Body of pancreas (tissue), 4 donors: ENCODE results near the gene LIPT1. TPM values are rescaled to one million over a fixed set of nuclear protein-coding genes. Genes with fewer than 3 reads are reported as not detected.
A peak's percentile ranks its signal among the peaks of the same experiment; 100 is the strongest.

Experiments
- ATAC-seq: fragments of 150-250 bp; one replicate; pipeline ENCODE4 v1.9.1; 2016
- DNase-seq, 4 donors: peaks; one replicate each; pipeline ENCODE4 v3.0.0-alpha.2; 2019
- H3K27ac ChIP-seq, 4 donors: fragments of 200-600 bp; sonication (generic); 1 replicate in 3 of 4; 2 replicates in 1 of 4; pipeline versions ENCODE4 v1.5.1 to v1.6.1; 2016 to 2019; ENCODE audit warnings: mild to moderate bottlenecking in 1 of 4, mixed read lengths in 1 of 4, moderate library complexity in 1 of 4
- H3K27me3 ChIP-seq, 2 donors: fragments of 200-600 bp; sonication (generic); one replicate each; pipeline ENCODE4 v1.6.0; 2016; ENCODE audit warnings: mild to moderate bottlenecking in 1 of 2
- H3K36me3 ChIP-seq, 2 donors: fragments of 200-600 bp; sonication (generic); replicated peaks in 1 of 2; 2 replicates each; pipeline ENCODE4 v1.5.1; 2016; ENCODE audit warnings: low read depth in 2 of 2; ENCODE audit not compliant: insufficient read depth in 1 of 2
- H3K4me1 ChIP-seq: fragments of 200-600 bp; sonication (generic); one replicate; pipeline ENCODE4 v1.6.0; 2016
- H3K4me3 ChIP-seq, 2 donors: fragments of 200-600 bp; sonication (generic); 1 replicate in 1 of 2; 2 replicates in 1 of 2; pipeline ENCODE4 v1.5.1; 2016 to 2019
- H3K9me3 ChIP-seq, 3 donors: fragments of 200-600 bp; sonication (generic); 1 replicate in 2 of 3; 2 replicates in 1 of 3; pipeline ENCODE4 v1.5.1; 2016
- CTCF ChIP-seq, 7 experiments: fragments of 450-650 bp in 4 of 7; fragments of 200-600 bp in 3 of 7; sonication (generic) in 3 of 7; IDR thresholded peaks; one replicate each; pipeline ENCODE4 v1.5.1; 2016 to 2019; ENCODE audit warnings: antibody characterized with exemption in 7 of 7
- POLR2A ChIP-seq, 3 donors: fragments of 450-650 bp; IDR thresholded peaks; one replicate each; pipeline ENCODE4 v1.6.1; 2016; ENCODE audit warnings: antibody characterized with exemption in 3 of 3, mild to moderate bottlenecking in 2 of 3
- WGBS, 2 donors: methylation state at CpG; one replicate each; pipeline ENCODE4 v1.1.5; 2017; 5-methylcytosine and 5-hydroxymethylcytosine counted together
- intact Hi-C: fragments of 100-400 bp; cut with DNase I; formaldehyde crosslinking; loops from one replicate; pipeline ENCODE4 v1.15.1; 2023
- total RNA-seq, 2 donors: library from RNA; depleted of rRNA; stranded (reverse); fragments of >200 nt; gene quantifications; one replicate each; pipeline ENCODE4 v1.1.0, GENCODE V29; 2016

LIPT1 gene
- total RNA-seq, 2 donors from 2014 or later, result 2.1 to 12.9 TPM

GRCh38 chr2:99153921-99154604 lies 704 bp upstream of the LIPT1 start:
- TF ChIP-seq POLR2A (IDR thresholded peaks at IDR 0.05) (no peak), CTCF (IDR thresholded peaks at IDR 0.05) (no peak)
- Histone ChIP-seq H3K4me3 (peak overlapping the region; percentile 17 to 66), H3K27ac (peak overlapping the region; percentile 68 to 98 (median 91)), H3K9me3 (no peaks in the 10 kb centered on the region), H3K4me1 (peaks cover 24% of the 10 kb centered on the region), H3K36me3 (no peaks in the 10 kb centered on the region), H3K27me3 (no peaks in the 10 kb centered on the region)
- intact Hi-C loops, result no loop called here
- DNase-seq (peak in 2 of 4 donors; percentile 13 to 36), ATAC-seq (no peak)
- 21 to 26% methylated on average over 12 of the region's 12 CpGs for WGBS, 2 donors

GRCh38 chr2:99156891-99157290 lies 2.1 kb downstream of the LIPT1 start:
- intact Hi-C loops, result no loop called here
- Histone ChIP-seq H3K36me3 (no peaks in the 10 kb centered on the region), H3K9me3 (no peaks in the 10 kb centered on the region), H3K4me1 (peaks cover 24% of the 10 kb centered on the region), H3K27me3 (no peaks in the 10 kb centered on the region), H3K4me3 (no peak overlapping the region), H3K27ac (no peak overlapping the region)
- no peak for TF ChIP-seq CTCF (IDR thresholded peaks at IDR 0.05)
- TF ChIP-seq POLR2A (IDR thresholded peaks at IDR 0.05), result no peak
- 52 to 97% methylated on average over 1 of the region's 1 CpG for WGBS, 2 donors
- ATAC-seq, result no peak
- DNase-seq, result no peak

GRCh38 chr2:99158599-99158998 lies 3.8 kb downstream of the LIPT1 start:
- 95 to 100% methylated on average over 5 of the region's 5 CpGs for WGBS, 2 donors
- H3K9me3 ChIP-seq, result no peaks in the 10 kb centered on the region
- no peak overlapping the region for H3K27ac ChIP-seq
- intact Hi-C loops, result no loop called here
- H3K4me3 ChIP-seq, result no peak overlapping the region
- TF ChIP-seq POLR2A (IDR thresholded peaks at IDR 0.05) (no peak), CTCF (IDR thresholded peaks at IDR 0.05) (no peak)
- ATAC-seq (no peak), DNase-seq (no peak)
- H3K4me1 ChIP-seq, result peaks cover 16% of the 10 kb centered on the region
- H3K36me3 ChIP-seq, result no peaks in the 10 kb centered on the region
- no peaks in the 10 kb centered on the region for H3K27me3 ChIP-seq

GRCh38 chr2:99159594-99159993 lies 4.8 kb downstream of the LIPT1 start:
- TF ChIP-seq POLR2A (IDR thresholded peaks at IDR 0.05) (no peak), CTCF (IDR thresholded peaks at IDR 0.05) (no peak)
- DNase-seq, result no peak
- no peak for ATAC-seq
- H3K9me3 ChIP-seq, result no peaks in the 10 kb centered on the region
- 84 to 85% methylated on average over 4 of the region's 4 CpGs for WGBS, 2 donors
- H3K4me1 ChIP-seq, result peaks cover 9% of the 10 kb centered on the region
- intact Hi-C loops, result no loop called here
- no peak overlapping the region for H3K4me3 ChIP-seq
- H3K27me3 ChIP-seq, result no peaks in the 10 kb centered on the region
- no peaks in the 10 kb centered on the region for H3K36me3 ChIP-seq
- no peak overlapping the region for H3K27ac ChIP-seq

GRCh38 chr2:99166218-99166617 lies 11.5 kb downstream of the LIPT1 start:
- intact Hi-C loops, result no loop called here
- DNase-seq (no peak), ATAC-seq (no peak)

More at GRCh38 chr2:99166218-99166617, 11.5 kb downstream of the LIPT1 start:
- Histone ChIP-seq H3K9me3 (no peaks in the 10 kb centered on the region), H3K36me3 (peaks cover 0 to 20% of the 10 kb centered on the region in 2 donors), H3K4me3 (no peak overlapping the region), H3K27me3 (no peaks in the 10 kb centered on the region), H3K27ac (no peak overlapping the region), H3K4me1 (no peaks in the 10 kb centered on the region)
- TF ChIP-seq CTCF (IDR thresholded peaks at IDR 0.05) (no peak), POLR2A (IDR thresholded peaks at IDR 0.05) (no peak)
- WGBS, 2 donors, result 81 to 84% methylated on average over 5 of the region's 5 CpGs
